ENCODE measurements around the gene MIDN. TPM values are rescaled to one million over a fixed set of nuclear protein-coding genes. Genes with fewer than 3 reads are reported as not detected.

MIDN gene
- polyA plus RNA-seq, 1 donor from 2014 or later = 24.8 TPM

DNA sequence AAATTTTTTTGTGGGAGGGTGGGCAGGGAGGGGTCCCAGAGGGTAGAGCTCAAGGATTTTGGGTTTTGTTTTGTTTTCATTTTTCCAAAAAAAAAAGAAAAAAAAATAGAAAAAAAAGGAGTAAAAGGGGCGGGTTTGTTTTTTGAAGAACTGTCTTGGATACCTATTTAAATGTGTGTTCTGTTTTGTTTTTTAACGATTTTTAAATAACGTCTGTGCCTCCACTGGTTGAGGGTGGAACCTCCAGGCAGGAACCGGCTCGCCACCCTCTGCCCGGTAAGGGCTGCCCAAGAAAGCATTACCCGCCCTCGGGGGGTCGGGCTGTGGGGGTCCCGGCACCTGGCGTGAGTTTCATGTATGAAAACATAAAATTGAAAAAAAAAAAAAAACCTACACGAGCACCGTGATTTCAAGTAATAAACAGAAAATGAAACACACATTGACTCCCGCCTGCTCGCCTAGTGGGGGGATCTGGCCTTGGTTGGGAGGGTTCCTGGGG is 10.4 kb downstream of the MIDN start:
- H3K27ac ChIP-seq (ENCODE audit: low read length) = peak overlapping the region; percentile 95
- no peaks in the 10 kb centered on the region for H3K36me3 ChIP-seq (ENCODE audit: insufficient read depth, low read length)
- no peak overlapping the region for H3K4me2 ChIP-seq (ENCODE audit: low read length)
- no peaks in the 10 kb centered on the region for H3F3A ChIP-seq (ENCODE audit: insufficient read depth, low read length, poor library complexity, severe bottlenecking)
- H3K4me3 ChIP-seq (ENCODE audit: low read length) = no peak overlapping the region
- H3K79me2 ChIP-seq (replicated peaks; ENCODE audit: insufficient read depth, low read length) = peaks cover 52% of the 10 kb centered on the region
- no peak overlapping the region for H2AFZ ChIP-seq (ENCODE audit: low read depth, low read length)
- no peaks in the 10 kb centered on the region for H3K27me3 ChIP-seq (ENCODE audit: insufficient read depth, low read depth, low read length)
- H3K9ac ChIP-seq (ENCODE audit: low read length) = no peak overlapping the region
- H4K20me1 ChIP-seq (ENCODE audit: insufficient read depth) = peaks cover 1% of the 10 kb centered on the region
- no peaks in the 10 kb centered on the region for H3K9me3 ChIP-seq (ENCODE audit: low read length)
- no peaks in the 10 kb centered on the region for H3K9me2 ChIP-seq (ENCODE audit: insufficient read depth, low read length)
- TF ChIP-seq, protein P1, sequence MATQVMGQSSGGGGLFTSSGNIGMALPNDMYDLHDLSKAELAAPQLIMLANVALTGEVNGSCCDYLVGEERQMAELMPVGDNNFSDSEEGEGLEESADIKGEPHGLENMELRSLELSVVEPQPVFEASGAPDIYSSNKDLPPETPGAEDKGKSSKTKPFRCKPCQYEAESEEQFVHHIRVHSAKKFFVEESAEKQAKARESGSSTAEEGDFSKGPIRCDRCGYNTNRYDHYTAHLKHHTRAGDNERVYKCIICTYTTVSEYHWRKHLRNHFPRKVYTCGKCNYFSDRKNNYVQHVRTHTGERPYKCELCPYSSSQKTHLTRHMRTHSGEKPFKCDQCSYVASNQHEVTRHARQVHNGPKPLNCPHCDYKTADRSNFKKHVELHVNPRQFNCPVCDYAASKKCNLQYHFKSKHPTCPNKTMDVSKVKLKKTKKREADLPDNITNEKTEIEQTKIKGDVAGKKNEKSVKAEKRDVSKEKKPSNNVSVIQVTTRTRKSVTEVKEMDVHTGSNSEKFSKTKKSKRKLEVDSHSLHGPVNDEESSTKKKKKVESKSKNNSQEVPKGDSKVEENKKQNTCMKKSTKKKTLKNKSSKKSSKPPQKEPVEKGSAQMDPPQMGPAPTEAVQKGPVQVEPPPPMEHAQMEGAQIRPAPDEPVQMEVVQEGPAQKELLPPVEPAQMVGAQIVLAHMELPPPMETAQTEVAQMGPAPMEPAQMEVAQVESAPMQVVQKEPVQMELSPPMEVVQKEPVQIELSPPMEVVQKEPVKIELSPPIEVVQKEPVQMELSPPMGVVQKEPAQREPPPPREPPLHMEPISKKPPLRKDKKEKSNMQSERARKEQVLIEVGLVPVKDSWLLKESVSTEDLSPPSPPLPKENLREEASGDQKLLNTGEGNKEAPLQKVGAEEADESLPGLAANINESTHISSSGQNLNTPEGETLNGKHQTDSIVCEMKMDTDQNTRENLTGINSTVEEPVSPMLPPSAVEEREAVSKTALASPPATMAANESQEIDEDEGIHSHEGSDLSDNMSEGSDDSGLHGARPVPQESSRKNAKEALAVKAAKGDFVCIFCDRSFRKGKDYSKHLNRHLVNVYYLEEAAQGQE (IDR thresholded peaks at IDR 0.05; ENCODE audit: borderline replicate concordance) = peak; percentile 9
- TF ChIP-seq RAD21 (conservative IDR thresholded peaks at IDR 0.05) = no peak

DNA sequence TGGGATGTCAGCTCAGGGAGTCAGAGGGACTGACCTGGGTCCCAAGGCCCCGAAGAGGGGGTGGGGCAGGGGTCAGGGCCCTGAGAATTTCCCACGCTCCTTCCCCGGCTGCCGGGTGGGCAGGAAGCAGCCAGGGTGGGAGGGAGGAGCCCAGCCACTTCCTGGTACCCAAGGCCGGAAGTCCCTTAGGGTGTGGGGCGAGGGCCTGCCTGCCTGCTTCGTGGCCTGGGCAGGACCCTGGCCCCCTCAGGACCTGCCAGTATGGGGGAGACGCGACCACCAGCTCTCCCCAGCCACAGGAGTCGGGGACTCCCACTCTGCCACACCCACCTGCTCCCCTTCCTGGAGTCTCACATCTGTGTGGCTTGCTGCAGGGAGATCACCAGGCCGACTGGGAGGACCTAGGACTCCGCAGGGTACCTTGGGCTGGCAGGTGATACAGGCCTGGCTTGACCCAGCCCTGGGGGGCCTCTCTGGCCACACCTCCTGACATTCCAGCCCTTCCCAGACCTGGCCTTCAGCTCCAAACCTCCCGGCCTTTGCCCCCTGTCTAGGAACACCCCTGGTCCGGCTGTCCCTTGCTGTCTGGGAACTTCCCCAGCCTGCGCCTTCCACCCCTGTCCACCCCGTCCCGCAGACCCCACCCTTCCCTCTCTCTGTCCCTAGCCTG is 11.0 kb downstream of the MIDN start:
- peak overlapping the region; percentile 95 for H3K27ac ChIP-seq (ENCODE audit: low read length)
- no peaks in the 10 kb centered on the region for H4K20me1 ChIP-seq (ENCODE audit: insufficient read depth)
- H3K9ac ChIP-seq (ENCODE audit: low read length) = peak overlapping the region; percentile 84
- H2AFZ ChIP-seq (ENCODE audit: low read depth, low read length) = no peak overlapping the region
- no peaks in the 10 kb centered on the region for H3F3A ChIP-seq (ENCODE audit: insufficient read depth, low read length, poor library complexity, severe bottlenecking)
- TF ChIP-seq POLR2AphosphoS5 (IDR thresholded peaks at IDR 0.05) (peak; percentile 38), RAD21 (conservative IDR thresholded peaks at IDR 0.05) (no peak)
- no peaks in the 10 kb centered on the region for H3K36me3 ChIP-seq (ENCODE audit: insufficient read depth, low read length)
- peaks cover 47% of the 10 kb centered on the region for H3K79me2 ChIP-seq (replicated peaks; ENCODE audit: insufficient read depth, low read length)
- H3K9me2 ChIP-seq (ENCODE audit: insufficient read depth, low read length) = no peaks in the 10 kb centered on the region
- H3K4me2 ChIP-seq (ENCODE audit: low read length) = no peak overlapping the region
- H3K4me3 ChIP-seq (ENCODE audit: low read length) = no peak overlapping the region
- no peaks in the 10 kb centered on the region for H3K27me3 ChIP-seq (ENCODE audit: insufficient read depth, low read depth, low read length)
- no peaks in the 10 kb centered on the region for H3K9me3 ChIP-seq (ENCODE audit: low read length)

DNA sequence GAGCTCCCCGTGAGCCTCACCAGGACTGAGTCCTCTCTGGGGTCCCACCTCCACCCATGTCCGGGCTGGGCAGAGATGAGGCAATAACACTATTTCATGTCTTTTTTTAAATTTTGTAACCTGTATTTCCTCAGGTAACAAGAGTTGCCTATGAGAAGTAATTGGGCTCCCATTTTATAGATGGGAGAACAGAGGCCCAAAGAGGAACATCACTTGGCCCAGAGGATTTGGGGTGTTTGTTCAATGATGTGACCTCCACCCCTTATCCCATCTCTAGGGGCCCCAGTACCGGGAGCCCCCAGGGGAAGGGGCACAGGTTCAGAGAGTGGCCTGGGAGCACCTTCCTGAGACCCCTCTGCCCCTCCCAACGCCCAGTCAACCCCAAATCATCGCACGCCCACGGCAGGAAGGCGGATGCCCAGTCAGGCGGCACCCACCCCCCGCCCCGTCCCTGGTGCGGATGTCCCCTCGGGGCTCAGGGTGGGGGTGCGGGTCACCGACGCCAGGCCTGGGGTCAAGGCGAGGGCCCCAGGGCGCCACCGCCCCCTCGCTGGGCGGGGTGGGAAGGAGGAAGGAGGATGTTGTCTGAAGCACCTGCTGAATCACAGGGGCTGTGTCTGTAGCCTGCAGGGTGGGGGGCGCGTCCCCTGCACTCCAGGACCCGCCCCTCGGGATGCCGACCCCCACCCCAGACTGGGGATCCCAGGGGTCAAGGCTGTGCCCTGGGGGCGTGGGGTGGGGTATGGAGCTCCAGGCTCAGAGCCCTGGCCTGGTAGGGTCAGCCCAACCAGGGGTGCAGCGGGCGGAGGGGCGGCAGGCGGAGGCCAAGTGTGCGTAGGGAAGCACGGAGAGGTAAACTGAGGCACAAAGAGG is 11.7 kb downstream of the MIDN start:
- Histone ChIP-seq H3K4me2 (ENCODE audit: low read length) (peak overlapping the region; percentile 62), H4K20me1 (ENCODE audit: insufficient read depth) (no peaks in the 10 kb centered on the region), H2AFZ (ENCODE audit: low read depth, low read length) (no peak overlapping the region), H3K79me2 (replicated peaks; ENCODE audit: insufficient read depth, low read length) (peaks cover 40% of the 10 kb centered on the region), H3F3A (ENCODE audit: insufficient read depth, low read length, poor library complexity, severe bottlenecking) (no peaks in the 10 kb centered on the region), H3K9me3 (ENCODE audit: low read length) (no peaks in the 10 kb centered on the region), H3K4me3 (ENCODE audit: low read length) (peak overlapping the region; percentile 83), H3K27ac (ENCODE audit: low read length) (peak overlapping the region; percentile 95), H3K36me3 (ENCODE audit: insufficient read depth, low read length) (no peaks in the 10 kb centered on the region), H3K9me2 (ENCODE audit: insufficient read depth, low read length) (no peaks in the 10 kb centered on the region), H3K9ac (ENCODE audit: low read length) (peak overlapping the region; percentile 84), H3K27me3 (ENCODE audit: insufficient read depth, low read depth, low read length) (no peaks in the 10 kb centered on the region)
- TF ChIP-seq POLR2AphosphoS5 (IDR thresholded peaks at IDR 0.05) = peak; percentile 22
- no peak for TF ChIP-seq RAD21 (conservative IDR thresholded peaks at IDR 0.05)
- TF ChIP-seq, protein P1 (IDR thresholded peaks at IDR 0.05; ENCODE audit: borderline replicate concordance) = no peak
